Breast epithelium (tissue), 4 donors: ENCODE data around the gene POLN. TPM values are rescaled to one million over a fixed set of nuclear protein-coding genes. Genes with fewer than 3 reads are reported as not detected.
A peak's percentile ranks its signal among the peaks of the same experiment; 100 is the strongest.

Experiments
- DNase-seq, 2 donors: peaks; one replicate each; pipeline ENCODE4 v3.0.0-alpha.2; 2019; ENCODE audit warnings: low spot score in 2 of 2
- H3K27ac ChIP-seq, 2 donors: fragments of 200-600 bp; sonication (generic) in 1 of 2; one replicate each; pipeline ENCODE4 v1.5.1; 2016 to 2019; ENCODE audit warnings: mild to moderate bottlenecking in 1 of 2
- H3K27me3 ChIP-seq, 2 donors: fragments of 200-600 bp; sonication (generic) in 1 of 2; one replicate each; pipeline versions ENCODE4 v1.5.1 to v1.6.0; 2017 to 2019; ENCODE audit warnings: control low read depth in 1 of 2, mild to moderate bottlenecking in 1 of 2
- H3K36me3 ChIP-seq: fragments of 200-600 bp; one replicate; pipeline ENCODE4 v1.5.1; 2019
- H3K4me1 ChIP-seq, 2 donors: fragments of 200-600 bp; sonication (generic); one replicate each; pipeline ENCODE4 v1.5.1; 2016 to 2019; ENCODE audit warnings: control low read depth in 1 of 2
- H3K4me3 ChIP-seq, 3 donors: fragments of 200-600 bp; sonication (generic); 1 replicate in 2 of 3; 2 replicates in 1 of 3; pipeline ENCODE4 v1.5.1; 2016 to 2019; ENCODE audit warnings: mild to moderate bottlenecking in 3 of 3, moderate library complexity in 2 of 3
- H3K9me3 ChIP-seq, 2 donors: fragments of 200-600 bp; sonication (generic) in 1 of 2; one replicate each; pipeline ENCODE4 v1.5.1; 2016 to 2019; ENCODE audit warnings: control low read depth in 1 of 2
- CTCF ChIP-seq, 3 donors: fragments of 450-650 bp; IDR thresholded peaks; one replicate each; pipeline ENCODE4 v1.5.1; 2016 to 2017; ENCODE audit warnings: antibody characterized with exemption in 3 of 3, mild to moderate bottlenecking in 3 of 3, moderate library complexity in 3 of 3
- POLR2A ChIP-seq: fragments of 450-650 bp; IDR thresholded peaks from one replicate; pipeline ENCODE4 v1.6.1; 2016; ENCODE audit warnings: antibody characterized with exemption, mild to moderate bottlenecking, moderate library complexity
- POLR2AphosphoS5 ChIP-seq, 3 donors: sonication (generic); formaldehyde crosslinking; IDR thresholded peaks; one replicate each; pipeline ENCODE4 v1.6.1; 2017; ENCODE audit warnings: antibody characterized with exemption in 3 of 3
- intact Hi-C: fragments of 100-400 bp; cut with DNase I; formaldehyde crosslinking; loops from one replicate; pipeline ENCODE4 v1.15.1; 2023; ENCODE audit warnings: low total_unique reads
- total RNA-seq, 3 donors: library from RNA; depleted of rRNA; stranded (reverse); fragments of >200 nt; gene quantifications; one replicate each; pipeline ENCODE4 v1.1.0, GENCODE V29; 2016

The POLN gene
- total RNA-seq, 3 donors from 2014 or later: 3.3 to 4.7 (median 4.3) TPM

GRCh38 chr4:2268357-2269205 lies 26.7 kb upstream of the POLN start:
- no peaks in the 10 kb centered on the region for H3K9me3 ChIP-seq
- TF ChIP-seq POLR2A (no peak), POLR2AphosphoS5 (IDR thresholded peaks at IDR 0.05) (no peak), CTCF (IDR thresholded peaks at IDR 0.05) (no peak)
- H3K27ac ChIP-seq: peak overlapping the region in 1 of 2 donors; percentile 19
- peaks cover 0 to 9% of the 10 kb centered on the region in 2 donors for H3K4me1 ChIP-seq
- H3K27me3 ChIP-seq: no peaks in the 10 kb centered on the region
- H3K4me3 ChIP-seq: peak overlapping the region in 2 of 3 donors; percentile 9 to 33
- H3K36me3 ChIP-seq: no peaks in the 10 kb centered on the region
- DNase-seq: no peak
- intact Hi-C loops: no loop called here

- no peak for DNase-seq
- Histone ChIP-seq H3K9me3 (no peaks in the 10 kb centered on the region), H3K4me1 (peaks cover 0 to 9% of the 10 kb centered on the region in 2 donors), H3K27me3 (no peaks in the 10 kb centered on the region), H3K27ac (no peak overlapping the region), H3K4me3 (no peak overlapping the region), H3K36me3 (no peaks in the 10 kb centered on the region)
- TF ChIP-seq CTCF (IDR thresholded peaks at IDR 0.05) (no peak), POLR2AphosphoS5 (IDR thresholded peaks at IDR 0.05) (no peak), POLR2A (no peak)
- intact Hi-C loops: no loop called here
These were observed 25.9 kb upstream of the POLN start for GRCh38 chr4:2267841-2268240.

DNA sequence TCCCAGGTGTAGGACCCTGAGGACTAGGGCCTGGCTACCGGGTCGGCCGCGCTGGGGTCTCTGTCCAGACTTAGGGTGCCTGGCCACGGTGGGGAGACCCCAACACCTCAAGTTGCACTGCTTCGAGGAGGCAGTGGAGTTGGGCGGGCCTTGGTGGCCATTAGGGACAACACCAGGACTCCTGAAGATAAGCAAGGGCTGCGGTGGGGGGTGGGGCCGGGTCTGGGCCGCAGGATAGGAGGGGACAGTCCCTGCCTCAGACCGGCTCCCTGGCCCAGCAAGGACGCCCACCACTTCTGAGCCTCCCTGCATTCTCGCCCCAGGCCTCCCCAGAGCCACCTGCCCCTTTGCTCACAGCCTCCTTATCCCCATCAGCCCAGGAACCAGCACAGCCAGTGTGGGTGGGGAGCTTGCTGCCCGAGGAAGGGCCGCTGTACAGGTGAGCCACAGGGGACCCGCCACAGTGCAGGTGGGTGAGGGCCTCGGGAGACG lies 25.4 kb upstream of the POLN start:
- H3K4me3 ChIP-seq: no peak overlapping the region
- H3K9me3 ChIP-seq: no peaks in the 10 kb centered on the region
- H3K36me3 ChIP-seq: no peaks in the 10 kb centered on the region
- H3K27ac ChIP-seq: no peak overlapping the region
- intact Hi-C loops: no loop called here
- TF ChIP-seq POLR2AphosphoS5 (IDR thresholded peaks at IDR 0.05) (no peak), POLR2A (no peak), CTCF (IDR thresholded peaks at IDR 0.05) (no peak)
- peaks cover 0 to 9% of the 10 kb centered on the region in 2 donors for H3K4me1 ChIP-seq
- DNase-seq: no peak
- H3K27me3 ChIP-seq: no peaks in the 10 kb centered on the region

GRCh38 chr4:2266821-2267220 lies 24.9 kb upstream of the POLN start:
- H3K36me3 ChIP-seq: no peaks in the 10 kb centered on the region
- no peak overlapping the region for H3K27ac ChIP-seq
- TF ChIP-seq POLR2A: no peak
- no peaks in the 10 kb centered on the region for H3K27me3 ChIP-seq
- intact Hi-C loops: no loop called here
- DNase-seq: no peak
- no peaks in the 10 kb centered on the region for H3K9me3 ChIP-seq
- no peak overlapping the region for H3K4me3 ChIP-seq
- peaks cover 0 to 9% of the 10 kb centered on the region in 2 donors for H3K4me1 ChIP-seq

- Histone ChIP-seq H3K36me3 (no peaks in the 10 kb centered on the region), H3K27ac (peak overlapping the region in 1 of 2 donors; percentile 43), H3K27me3 (no peaks in the 10 kb centered on the region), H3K4me1 (peaks cover 0 to 9% of the 10 kb centered on the region in 2 donors), H3K9me3 (no peaks in the 10 kb centered on the region), H3K4me3 (no peak overlapping the region)
- DNase-seq: no peak
- TF ChIP-seq POLR2A (no peak), CTCF (IDR thresholded peaks at IDR 0.05) (no peak), POLR2AphosphoS5 (IDR thresholded peaks at IDR 0.05) (no peak)
- intact Hi-C loops: no loop called here
These were observed 24.3 kb upstream of the POLN start for GRCh38 chr4:2266181-2266580.
